ENCODE measurements around the gene CEP83. TPM values are rescaled to one million over a fixed set of nuclear protein-coding genes. Genes with fewer than 3 reads are reported as not detected.
A peak's percentile ranks its signal among the peaks of the same experiment; 100 is the strongest.

CEP83 gene
- total RNA-seq, 1 donor from 2014 or later: 14.7 TPM

DNA sequence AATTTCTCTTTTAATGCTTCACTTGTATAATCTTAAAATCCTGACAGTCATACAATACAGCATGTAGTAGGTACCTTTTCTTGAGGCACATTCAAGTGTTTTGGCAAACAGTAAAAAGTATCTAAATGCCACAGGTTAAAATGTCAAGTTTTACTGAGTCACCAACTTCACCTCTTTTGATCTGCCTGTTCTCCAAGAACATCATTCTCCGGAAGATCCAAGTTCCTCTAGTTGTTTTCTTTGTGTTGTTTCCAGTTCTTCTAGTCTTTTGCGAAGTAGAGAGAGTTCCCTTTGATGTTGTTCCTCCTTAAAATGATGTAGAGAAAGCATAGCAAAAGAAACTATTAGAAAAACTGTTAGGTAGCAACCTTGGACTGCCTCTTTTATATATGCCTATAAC, 151.1 kb downstream of the CEP83 start:
- no peak for DNase-seq (ENCODE audit: low read depth)

DNA sequence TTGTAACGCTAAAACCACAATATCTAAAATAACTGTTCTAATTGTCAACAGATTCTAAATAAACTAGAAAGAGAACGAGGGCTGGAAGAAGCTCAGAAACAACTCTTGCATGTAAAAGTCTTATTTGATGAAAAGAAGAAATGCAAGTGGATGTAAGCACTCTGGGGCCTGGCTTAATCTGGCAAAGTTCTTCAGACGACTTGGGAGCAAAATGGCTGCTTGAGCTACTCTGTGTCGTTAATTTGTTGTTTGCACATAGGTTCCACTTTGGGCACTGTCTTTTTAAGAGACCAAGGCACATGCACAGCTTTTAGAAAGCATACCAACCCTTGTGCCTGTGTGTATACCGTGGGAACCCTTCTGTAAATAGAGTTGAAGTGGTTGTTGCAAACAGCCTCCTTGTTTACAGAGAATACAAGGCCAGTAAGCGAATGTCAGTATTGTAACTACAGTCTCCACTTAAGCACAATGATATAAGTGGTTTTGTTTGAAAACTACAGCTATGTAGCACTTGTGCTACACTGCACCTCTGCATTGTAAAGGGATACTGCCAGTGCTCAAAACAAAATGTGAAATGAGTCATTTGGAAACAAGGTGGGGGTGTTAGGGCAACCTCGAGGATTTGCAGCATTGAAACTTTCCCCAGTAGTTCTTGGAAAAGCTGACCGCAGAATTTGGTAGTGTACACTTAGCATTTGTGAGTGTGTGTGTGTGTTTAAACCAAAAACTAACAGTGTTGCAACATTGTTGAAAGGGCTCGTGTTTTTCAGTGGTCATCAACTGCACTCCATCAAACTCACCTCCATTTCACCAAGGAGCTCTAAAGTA, 154.3 kb downstream of the CEP83 start:
- DNase-seq (ENCODE audit: low read depth): no peak

DNA sequence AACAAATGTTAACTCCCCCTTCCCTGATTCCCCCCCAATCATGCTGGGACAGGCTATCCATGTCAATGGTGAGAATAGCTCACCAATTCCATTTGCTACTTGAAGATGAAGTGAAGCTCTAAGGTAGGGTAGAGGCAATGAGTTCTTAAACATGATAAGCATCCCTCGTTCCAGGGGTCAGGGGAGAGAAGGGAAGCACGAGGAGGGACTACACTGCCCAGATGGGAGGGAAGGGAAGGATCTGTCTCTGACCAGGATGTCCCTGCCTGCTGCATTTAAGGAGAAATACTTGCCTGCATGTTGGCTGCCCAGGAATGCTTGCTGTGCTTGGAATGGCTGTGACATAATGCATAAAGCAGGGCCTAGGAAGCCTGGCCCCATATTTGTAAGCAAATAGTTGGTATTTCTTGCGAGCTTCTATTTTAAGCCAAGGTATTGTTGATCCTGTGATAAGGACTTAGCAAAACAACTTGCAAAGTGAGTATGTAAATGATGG, 155.1 kb downstream of the CEP83 start:
- DNase-seq (ENCODE audit: low read depth): peak; percentile 55

DNA sequence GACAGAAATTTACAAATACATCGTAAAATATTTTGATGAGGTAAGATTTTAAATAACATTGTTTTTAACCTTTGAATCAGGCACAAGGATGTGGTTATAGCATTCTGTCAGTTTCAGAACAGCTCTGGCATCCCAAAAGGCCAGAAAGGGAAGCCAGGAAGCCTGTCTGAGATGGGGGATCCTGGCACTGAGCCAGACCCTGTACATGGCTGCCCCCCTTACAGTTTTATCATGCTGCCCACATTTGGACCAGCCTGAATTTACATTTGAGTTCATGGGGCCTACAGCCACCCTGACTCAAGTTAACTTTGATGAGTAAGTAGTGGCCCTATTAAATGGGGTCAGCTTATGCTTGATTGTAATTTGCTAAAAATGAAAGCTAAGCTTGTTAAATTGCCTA, 155.7 kb downstream of the CEP83 start:
- no peak for DNase-seq (ENCODE audit: low read depth)

DNA sequence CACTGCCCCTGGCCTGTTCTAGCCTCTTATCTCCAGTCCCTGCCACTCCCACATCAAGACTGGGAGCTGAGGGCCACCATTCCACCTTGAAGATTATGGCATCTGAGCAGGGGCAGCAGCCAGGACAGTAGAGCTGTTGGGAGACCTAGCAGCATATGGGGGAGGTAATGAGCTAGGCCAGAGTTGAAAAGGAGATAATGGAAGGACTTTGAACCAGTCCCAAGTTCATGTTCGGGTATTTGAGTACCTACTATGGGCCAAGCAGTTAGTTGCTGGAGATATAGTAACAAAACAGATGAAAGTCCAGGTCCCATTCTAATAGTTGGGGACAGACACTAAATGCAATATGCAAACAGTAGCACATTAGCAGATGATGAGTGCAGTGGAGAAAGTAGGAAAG, 159.8 kb downstream of the CEP83 start:
- DNase-seq (ENCODE audit: low read depth): no peak

DNA sequence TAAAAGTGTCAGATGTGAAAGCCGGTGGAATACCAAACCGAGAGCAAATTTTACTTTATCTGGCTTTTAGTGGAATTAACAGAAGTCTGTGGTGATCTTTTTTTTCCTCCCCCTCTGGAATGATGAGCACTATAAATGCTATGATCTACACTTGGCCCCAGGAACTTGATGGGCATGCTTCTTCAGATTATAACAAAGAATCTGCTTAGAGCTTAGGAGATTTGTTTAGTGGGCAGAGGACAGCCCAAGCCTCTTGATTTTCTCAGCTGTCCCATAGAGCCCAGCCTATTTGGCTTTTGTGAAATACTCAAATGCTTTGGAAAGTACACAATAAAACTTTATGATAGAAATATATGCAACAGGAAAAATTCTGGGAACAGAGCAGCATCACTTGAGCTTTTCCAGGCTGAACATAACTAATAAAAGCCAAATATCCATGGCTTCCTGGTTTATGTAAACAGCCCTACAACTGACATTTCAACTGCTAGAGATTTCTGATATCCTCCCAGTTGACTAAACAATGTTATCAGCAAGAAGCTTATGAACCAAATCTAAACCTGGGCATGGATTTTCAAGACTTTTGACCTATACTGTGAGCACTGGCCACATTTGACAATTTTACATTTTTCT, 161.7 kb downstream of the CEP83 start:
- DNase-seq (ENCODE audit: low read depth): no peak

DNA sequence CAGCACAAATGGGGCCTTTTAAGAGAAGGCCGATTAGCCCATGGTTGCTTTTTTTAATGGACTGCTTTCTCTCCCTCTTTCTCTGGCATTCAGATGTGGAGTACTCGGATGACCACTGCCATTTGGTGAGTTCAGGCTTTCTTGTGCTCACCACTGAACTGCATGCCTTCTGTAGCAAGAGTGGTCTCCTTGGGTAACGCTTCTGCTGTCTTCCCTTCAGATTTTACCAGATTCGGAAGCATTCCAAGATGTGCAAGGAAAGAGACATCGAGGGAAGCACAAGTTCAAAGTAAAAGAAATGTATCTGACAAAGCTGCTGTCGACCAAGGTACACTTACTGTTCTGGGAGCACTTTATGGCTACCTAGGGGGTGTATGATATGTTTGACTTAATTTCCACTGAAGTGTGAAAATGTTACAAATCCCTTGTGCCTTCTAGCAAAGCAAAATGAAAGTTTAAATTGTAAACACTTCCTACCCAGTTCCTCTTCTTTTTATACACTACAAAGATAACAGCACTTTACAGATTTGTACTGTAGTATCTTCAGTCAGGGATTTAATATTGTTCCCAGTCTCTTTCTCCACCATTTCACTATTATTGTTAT, 162.5 kb downstream of the CEP83 start:
- no peak for DNase-seq (ENCODE audit: low read depth)

DNA sequence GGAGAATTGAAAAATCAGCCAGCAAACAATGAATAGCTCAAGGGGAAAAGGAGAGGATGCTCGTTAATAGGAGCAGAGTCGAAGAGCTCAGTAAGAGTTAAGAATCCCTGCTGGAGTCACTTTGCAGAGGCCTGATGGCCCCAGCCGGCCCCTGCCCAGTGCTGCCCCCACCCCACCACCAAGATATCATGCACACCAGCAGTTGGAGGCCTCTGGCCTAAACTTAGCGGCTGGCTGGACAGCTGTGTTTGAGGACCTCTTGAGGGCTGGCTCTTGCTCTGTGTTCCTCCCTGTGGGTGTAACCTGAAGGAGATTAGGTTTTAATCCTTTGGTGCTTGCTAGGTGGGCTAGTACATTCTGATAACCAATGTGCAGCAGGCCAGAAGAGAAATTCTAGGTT, 169.3 kb downstream of the CEP83 start:
- peak; percentile 72 for DNase-seq (ENCODE audit: low read depth)

DNA sequence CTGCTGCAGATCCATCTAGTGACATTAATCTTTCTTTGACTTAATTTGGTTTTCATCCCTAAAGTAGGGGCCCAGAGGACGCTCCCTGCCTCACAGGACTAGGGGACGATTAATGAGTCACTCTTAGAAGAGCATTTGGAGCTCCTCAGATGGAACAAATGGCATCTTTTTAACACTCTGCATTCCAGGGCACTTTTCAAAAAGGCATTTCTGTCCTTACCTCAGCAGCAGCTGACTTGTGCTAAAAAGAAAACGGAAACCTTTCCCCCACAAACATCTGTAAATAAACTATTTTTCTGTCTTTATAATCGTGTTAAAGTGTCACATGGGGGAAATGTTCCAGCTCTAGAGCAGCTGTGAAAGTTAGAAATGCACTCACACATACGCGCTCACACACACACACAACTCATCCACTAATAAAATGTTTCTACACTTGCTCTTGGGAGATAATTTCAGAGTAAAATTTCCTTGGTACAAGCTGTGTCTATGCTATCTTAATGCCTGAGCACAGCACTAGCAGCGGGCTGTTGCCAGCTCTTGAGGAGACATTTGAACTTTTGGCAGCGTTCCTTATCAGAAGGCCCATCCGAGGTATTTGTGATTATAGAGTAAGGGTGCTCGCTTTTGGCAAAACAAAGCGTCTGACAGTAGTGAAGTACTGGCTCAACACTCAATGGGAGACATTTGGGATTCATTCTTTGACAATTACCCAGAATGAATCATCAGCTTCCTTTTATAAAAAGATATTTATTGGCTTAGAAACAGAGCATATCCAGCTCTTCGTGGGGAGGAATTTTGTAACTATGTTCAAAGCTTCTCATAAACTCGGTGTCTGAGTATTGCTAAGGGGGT, 170.0 kb downstream of the CEP83 start:
- DNase-seq (ENCODE audit: low read depth): peak; percentile 48

DNA sequence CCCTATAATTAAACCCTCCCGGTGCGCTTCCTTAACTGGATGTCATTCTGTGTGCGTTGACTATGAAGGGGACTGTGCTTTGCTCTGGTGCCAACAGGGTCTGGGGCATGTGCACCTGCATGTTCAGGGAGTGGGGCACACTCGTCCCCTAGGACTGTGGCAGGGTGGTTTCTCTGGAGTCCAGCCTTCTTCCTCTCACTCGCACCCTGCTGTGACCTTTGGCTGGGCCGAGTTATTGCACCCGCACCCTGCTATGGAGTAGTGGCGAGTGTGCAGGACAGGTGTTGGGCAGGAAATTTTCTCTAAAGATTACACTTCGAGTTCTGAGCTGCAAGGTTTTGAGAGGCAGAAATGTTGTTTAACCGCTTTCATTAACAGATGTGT, 172.4 kb downstream of the CEP83 start:
- DNase-seq (ENCODE audit: low read depth): no peak

DNA sequence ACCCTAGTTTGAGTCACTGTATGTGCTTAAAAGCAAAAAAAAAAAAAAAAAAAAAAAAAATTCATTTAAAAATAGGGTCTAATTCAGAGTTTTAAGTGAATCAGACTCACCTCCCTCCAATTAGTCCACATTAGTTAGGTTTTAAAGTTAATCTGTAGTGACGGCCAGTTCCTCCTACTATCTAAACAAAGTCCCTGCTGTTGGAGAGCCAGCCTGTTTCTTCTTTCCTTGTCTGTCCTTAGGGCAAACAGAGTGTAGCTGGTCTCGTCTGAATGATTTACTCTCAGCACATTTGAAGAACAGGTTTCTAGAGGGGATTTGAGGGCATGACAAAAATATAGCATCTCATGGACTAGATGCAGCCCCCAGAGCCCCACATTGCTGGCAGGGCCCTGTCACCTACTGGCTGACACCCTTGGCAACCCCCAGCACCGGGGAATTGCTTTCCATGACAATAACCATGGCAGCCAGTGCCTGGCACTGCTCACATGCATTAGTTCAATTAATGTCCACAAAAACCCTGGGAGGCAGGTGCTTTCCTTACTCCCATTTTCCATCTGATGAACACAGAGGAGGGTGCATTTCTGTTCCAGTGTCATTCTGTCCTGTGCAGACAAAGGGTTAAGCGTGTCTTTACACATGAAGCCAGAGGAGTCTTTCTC, 173.0 kb downstream of the CEP83 start:
- no peak for DNase-seq (ENCODE audit: low read depth)

DNA sequence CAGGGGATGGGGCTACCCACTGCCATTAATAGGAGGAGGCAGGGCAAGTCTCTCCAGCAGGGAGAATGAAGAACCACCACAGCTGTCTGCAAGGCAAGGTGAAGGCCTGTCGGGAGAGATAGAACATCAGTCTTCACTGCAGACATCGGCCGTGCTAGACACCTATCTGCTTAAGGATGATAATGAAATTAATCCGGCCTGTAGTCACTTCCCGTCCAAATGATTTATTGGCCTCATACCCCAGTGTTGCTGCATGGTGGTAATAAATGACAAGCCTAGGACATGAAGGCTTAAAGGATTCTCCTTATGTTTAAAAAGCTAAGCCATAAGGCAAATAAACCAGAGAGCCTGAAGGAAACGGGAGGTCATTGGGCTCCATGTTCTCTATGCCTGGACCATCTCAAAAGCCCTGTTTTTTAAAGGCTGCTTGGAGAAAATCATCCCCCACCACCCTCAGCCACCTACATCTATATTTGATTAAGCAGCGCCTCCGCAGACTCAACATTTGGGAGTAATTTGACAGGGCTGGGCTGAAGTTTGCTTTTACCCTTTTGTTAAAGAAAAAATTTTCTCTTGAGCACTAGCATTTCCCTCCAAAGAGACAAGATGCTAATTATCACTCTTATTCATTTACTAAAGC, 173.6 kb downstream of the CEP83 start:
- DNase-seq (ENCODE audit: low read depth): no peak

DNA sequence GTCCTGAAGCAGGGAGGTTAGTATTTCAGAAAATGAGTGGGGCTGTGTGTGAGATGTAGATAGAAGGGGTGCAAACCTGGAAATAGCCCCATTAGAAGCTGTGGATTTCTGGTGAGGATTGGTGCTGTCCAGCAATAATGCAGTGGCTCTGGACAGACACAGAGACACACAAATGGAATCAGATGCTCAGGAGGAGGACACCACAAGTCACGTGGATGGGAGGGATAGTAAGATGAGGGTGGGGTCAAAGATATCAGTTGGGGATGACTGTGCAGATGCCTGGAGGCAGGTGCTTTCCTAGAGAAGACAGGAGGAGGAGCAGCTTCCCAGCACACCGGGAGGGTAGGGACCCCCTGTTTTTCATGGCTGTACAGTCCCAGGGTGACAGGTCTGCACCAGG, 174.8 kb downstream of the CEP83 start:
- DNase-seq (ENCODE audit: low read depth): no peak

DNA sequence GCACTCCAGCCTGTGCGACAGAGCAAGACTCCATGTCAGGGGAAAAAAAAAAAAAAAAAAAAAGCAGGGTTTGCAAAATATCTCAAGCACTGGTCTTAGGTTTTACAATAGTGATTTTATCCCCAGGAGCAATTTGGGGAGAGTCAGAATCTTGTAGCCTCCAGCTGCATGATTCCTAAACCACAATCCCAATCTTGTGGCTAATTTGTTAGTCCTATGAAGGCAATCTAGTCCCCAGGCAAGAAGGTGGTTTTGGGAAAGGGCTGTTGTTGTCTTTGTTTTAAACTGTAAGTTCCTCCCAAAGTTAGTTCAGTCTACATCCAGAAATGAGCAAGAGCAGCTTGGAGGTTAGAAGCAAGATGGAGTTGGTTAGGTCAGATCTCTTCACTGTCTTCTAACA, 175.6 kb downstream of the CEP83 start:
- no peak for DNase-seq (ENCODE audit: low read depth)

DNA sequence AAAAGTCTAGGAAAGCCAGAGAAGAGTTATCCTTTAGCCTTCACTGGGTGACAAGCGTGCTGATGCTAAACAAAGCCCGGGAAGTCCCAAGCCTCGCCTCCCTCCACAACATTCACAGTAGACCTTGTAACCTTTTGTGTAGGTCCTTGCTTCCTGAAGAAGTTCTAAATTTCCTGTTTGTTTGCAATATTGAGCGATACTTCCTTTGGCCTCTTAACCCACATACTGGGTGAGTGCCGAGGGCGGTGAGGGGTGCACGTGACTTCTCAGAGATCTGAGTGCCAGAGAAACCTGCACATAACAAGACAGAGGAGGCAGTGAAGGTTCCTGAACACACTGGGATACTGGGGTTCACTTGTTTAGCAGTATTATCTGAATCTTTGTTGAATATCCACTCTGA, 177.0 kb downstream of the CEP83 start:
- DNase-seq (ENCODE audit: low read depth): no peak

DNA sequence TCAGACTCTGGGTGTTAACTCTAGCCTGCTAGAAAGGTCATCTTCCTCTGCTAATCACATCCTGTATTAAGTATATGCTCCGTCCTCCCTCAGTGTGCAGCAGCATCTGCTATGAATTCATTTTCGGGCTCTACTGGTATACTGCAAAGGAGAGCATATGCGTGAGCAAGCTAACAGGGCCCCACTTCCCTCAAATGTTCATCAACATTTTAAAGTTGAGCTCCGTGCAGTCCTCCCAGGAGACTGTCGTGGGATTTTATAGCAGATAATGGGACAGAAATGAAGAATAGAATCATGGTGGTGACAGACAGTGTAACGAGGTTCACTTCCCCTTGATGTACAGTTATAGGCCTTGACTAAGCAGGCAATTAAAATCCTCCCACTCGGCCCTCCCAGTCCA, 179.6 kb downstream of the CEP83 start:
- no peak for DNase-seq (ENCODE audit: low read depth)

DNA sequence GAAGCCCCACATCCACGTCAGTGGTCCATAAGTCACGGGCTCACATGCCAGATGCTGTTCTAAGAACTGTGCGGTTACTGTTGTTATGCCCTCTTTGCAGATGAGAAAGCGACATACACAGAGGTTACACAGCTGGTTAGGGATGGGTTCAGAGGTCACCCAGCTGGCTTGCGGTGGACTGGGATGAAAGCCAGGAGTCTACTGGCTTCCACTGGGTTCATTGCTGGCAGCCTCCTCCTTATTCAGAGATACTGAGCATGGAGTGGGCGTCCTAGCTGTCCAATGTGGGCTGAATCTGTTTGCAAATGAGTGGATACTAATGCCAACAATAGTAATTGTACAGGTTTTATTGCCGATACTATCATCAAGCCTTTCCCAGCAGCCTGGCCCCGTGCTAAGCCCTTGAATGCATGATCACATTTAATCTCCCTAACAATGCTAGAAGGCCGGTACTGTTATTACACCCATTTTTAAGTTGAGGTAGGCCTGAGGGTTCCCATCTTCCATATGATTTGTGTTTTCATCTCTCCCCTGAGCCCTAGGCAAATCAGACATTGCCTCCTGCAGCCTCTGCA, 182.2 kb downstream of the CEP83 start:
- peak; percentile 87 for DNase-seq (ENCODE audit: low read depth)

DNA sequence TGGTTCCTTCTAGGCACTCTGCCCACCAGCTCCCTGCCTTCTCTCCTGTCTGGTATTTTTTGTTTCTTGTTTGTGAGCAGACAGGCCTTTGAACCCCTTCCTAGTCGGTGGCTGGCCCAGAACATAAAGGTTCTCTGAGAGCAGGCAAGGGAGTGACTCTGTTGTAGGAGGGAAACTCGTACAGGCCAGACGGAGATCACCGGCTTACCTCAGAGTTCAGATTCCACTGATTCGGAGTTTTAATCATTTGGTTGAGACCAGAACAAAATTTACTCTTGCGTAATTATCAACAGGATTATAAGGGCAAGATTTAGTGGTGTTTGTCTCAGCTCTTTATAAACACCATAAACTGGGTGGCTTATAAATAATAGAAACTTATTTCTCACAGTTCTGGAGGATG, 182.9 kb downstream of the CEP83 start:
- no peak for DNase-seq (ENCODE audit: low read depth)

DNA sequence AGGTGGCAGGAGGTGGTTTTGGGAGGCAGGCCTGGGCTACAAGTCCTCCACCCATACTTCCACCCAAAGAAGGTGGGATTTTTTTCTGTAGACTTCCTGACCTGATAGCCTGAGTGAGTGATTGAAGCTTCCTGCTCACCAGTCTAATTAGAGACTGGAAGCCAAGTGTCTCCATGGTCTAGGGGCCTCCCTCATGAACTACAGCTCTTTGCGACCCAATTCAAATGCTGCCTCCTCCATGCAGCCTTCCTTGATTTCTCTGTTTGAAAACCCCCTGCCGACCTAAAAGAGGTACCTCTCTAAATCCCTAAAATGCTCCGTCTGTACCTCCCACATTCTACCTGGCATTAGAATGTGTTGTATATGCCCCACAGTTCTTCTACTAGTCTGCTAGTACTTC, 186.4 kb downstream of the CEP83 start:
- no peak for DNase-seq (ENCODE audit: low read depth)

DNA sequence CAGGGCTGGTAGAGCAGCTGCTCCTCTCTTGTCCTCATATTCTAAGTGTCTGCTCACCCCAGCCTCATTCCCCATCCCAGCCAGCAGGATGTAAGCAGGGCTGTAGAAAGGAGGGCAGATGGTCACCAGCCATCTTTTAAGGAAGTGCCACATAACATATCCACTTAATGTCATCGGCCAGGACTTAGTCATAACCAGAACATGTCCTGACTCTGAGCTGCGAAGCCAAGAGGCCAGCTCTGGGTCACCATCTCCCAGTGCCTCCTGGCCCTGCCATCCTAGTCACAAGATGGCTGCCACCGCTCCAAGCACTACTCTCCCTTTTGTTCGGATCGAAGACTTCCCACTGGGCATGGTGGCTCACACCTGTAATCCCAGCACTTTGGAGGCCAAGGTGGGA, 187.4 kb downstream of the CEP83 start:
- no peak for DNase-seq (ENCODE audit: low read depth)
